GM18861 (cell line): ENCODE data around the gene CEP72.
"Not testable (repeated sequence)": the region's sequence is repeated elsewhere in the genome, so short reads cannot be mapped to it uniquely, and the experiment has no call there.

Experiments used
- ATAC-seq: cut with Tn5 transposase; IDR thresholded peaks from one replicate; pipeline ENCODE4 v1.9.1; 2021; ENCODE audit not compliant: unreplicated experiment

CEP72 gene

GRCh38 chr5:696753-697702, 84.9 kb downstream of the CEP72 start:
- not testable (repeated sequence) for ATAC-seq
